GM23248 (cell line): ENCODE measurements around the gene AFG3L2.

Experiments
- EZH2 ChIP-seq: fragments of 200-600 bp; sonication (generic); IDR thresholded peaks from 2 replicates; pipeline ENCODE4 v1.6.1; 2018; ENCODE audit warnings: antibody characterized with exemption, mild to moderate bottlenecking; ENCODE audit not compliant: insufficient read depth, poor library complexity, severe bottlenecking
- EZH2phosphoT487 ChIP-seq: fragments of 200-600 bp; sonication (generic); IDR thresholded peaks from 2 replicates; pipeline ENCODE4 v1.6.1; 2018; ENCODE audit warnings: antibody characterized with exemption, moderate library complexity, mild to moderate bottlenecking, low read depth; ENCODE audit not compliant: insufficient read depth

GRCh38 chr18:12324991-12325725 lies 51.9 kb downstream of the AFG3L2 start:
- no peak for TF ChIP-seq EZH2
- TF ChIP-seq EZH2phosphoT487: no peak
